ENCODE results near the gene ORM1. TPM values are rescaled to one million over a fixed set of nuclear protein-coding genes. Genes with fewer than 3 reads are reported as not detected.

ORM1 gene
- total and polyA plus RNA-seq, 2 of the 8 experiments (the other 6 are each of a cell fraction or from before 2014, with no cell fraction given), result 0.32 TPM; not detected in 1

DNA sequence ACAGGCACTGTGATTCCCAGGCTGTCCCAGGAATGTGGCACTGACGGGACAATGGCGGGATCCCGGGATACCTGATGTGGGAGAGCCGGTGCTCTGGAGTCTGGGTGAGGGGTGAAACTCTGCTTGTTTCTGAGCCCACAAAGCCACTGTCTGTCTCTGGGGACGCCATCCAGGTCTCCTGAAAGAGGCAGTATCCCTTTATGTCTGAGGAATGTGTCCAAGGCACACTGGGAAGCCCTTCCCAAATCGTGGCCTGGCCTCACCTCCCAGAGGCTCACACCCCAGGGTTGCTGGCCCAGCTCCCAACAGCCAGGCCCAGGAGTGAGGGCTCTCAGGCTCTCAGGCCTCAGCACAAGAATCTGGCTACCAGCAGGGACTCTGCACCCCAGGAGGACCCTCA, 33.9 kb downstream of the ORM1 start (continued):
- TF ChIP-seq SAP30 (IDR thresholded peaks at IDR 0.05; ENCODE audit: insufficient read depth, insufficient replicate concordance, low read length), result no peak
- no peak for TF ChIP-seq RAD21 (IDR thresholded peaks at IDR 0.05 in 1 of 2, conservative IDR thresholded peaks at IDR 0.05 in 1 of 2; ENCODE audit: low read depth in 2 of 2, low read length in 2 of 2)
- TF ChIP-seq, protein P1, sequence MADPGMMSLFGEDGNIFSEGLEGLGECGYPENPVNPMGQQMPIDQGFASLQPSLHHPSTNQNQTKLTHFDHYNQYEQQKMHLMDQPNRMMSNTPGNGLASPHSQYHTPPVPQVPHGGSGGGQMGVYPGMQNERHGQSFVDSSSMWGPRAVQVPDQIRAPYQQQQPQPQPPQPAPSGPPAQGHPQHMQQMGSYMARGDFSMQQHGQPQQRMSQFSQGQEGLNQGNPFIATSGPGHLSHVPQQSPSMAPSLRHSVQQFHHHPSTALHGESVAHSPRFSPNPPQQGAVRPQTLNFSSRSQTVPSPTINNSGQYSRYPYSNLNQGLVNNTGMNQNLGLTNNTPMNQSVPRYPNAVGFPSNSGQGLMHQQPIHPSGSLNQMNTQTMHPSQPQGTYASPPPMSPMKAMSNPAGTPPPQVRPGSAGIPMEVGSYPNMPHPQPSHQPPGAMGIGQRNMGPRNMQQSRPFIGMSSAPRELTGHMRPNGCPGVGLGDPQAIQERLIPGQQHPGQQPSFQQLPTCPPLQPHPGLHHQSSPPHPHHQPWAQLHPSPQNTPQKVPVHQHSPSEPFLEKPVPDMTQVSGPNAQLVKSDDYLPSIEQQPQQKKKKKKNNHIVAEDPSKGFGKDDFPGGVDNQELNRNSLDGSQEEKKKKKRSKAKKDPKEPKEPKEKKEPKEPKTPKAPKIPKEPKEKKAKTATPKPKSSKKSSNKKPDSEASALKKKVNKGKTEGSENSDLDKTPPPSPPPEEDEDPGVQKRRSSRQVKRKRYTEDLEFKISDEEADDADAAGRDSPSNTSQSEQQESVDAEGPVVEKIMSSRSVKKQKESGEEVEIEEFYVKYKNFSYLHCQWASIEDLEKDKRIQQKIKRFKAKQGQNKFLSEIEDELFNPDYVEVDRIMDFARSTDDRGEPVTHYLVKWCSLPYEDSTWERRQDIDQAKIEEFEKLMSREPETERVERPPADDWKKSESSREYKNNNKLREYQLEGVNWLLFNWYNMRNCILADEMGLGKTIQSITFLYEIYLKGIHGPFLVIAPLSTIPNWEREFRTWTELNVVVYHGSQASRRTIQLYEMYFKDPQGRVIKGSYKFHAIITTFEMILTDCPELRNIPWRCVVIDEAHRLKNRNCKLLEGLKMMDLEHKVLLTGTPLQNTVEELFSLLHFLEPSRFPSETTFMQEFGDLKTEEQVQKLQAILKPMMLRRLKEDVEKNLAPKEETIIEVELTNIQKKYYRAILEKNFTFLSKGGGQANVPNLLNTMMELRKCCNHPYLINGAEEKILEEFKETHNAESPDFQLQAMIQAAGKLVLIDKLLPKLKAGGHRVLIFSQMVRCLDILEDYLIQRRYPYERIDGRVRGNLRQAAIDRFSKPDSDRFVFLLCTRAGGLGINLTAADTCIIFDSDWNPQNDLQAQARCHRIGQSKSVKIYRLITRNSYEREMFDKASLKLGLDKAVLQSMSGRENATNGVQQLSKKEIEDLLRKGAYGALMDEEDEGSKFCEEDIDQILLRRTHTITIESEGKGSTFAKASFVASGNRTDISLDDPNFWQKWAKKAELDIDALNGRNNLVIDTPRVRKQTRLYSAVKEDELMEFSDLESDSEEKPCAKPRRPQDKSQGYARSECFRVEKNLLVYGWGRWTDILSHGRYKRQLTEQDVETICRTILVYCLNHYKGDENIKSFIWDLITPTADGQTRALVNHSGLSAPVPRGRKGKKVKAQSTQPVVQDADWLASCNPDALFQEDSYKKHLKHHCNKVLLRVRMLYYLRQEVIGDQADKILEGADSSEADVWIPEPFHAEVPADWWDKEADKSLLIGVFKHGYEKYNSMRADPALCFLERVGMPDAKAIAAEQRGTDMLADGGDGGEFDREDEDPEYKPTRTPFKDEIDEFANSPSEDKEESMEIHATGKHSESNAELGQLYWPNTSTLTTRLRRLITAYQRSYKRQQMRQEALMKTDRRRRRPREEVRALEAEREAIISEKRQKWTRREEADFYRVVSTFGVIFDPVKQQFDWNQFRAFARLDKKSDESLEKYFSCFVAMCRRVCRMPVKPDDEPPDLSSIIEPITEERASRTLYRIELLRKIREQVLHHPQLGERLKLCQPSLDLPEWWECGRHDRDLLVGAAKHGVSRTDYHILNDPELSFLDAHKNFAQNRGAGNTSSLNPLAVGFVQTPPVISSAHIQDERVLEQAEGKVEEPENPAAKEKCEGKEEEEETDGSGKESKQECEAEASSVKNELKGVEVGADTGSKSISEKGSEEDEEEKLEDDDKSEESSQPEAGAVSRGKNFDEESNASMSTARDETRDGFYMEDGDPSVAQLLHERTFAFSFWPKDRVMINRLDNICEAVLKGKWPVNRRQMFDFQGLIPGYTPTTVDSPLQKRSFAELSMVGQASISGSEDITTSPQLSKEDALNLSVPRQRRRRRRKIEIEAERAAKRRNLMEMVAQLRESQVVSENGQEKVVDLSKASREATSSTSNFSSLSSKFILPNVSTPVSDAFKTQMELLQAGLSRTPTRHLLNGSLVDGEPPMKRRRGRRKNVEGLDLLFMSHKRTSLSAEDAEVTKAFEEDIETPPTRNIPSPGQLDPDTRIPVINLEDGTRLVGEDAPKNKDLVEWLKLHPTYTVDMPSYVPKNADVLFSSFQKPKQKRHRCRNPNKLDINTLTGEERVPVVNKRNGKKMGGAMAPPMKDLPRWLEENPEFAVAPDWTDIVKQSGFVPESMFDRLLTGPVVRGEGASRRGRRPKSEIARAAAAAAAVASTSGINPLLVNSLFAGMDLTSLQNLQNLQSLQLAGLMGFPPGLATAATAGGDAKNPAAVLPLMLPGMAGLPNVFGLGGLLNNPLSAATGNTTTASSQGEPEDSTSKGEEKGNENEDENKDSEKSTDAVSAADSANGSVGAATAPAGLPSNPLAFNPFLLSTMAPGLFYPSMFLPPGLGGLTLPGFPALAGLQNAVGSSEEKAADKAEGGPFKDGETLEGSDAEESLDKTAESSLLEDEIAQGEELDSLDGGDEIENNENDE (IDR thresholded peaks at IDR 0.05; ENCODE audit: insufficient replicate concordance, low read length), result no peak
- no peak for TF ChIP-seq JUND (IDR thresholded peaks at IDR 0.05; ENCODE audit: low read length)

All from H1 (cell line).